Measurements from ENCODE around the gene MRPL43.
A peak's percentile ranks its signal among the peaks of the same experiment; 100 is the strongest.

Gene MRPL43

GRCh38 chr10:101032637-101033224, 45.4 kb upstream of the MRPL43 start:
- TF ChIP-seq CTCF (IDR thresholded peaks at IDR 0.05; ENCODE audit: low read depth, low read length) = no peak
- peak overlapping the region; percentile 91 for H3K4me3 ChIP-seq (ENCODE audit: low read depth, low read length)
- peak; percentile 89 for DNase-seq (ENCODE audit: low read depth, low spot score)
- in situ Hi-C loops (cut with HindIII; ENCODE audit: low sequenced_read_pairs) = no loop called here

GRCh38 chr10:101031796-101032636, 44.7 kb upstream of the MRPL43 start:
- peak overlapping the region; percentile 91 for H3K4me3 ChIP-seq (ENCODE audit: low read depth, low read length)
- no peak for TF ChIP-seq CTCF (IDR thresholded peaks at IDR 0.05; ENCODE audit: low read depth, low read length)
- peak; percentile 80 for DNase-seq (ENCODE audit: low read depth, low spot score)
- in situ Hi-C loops (cut with HindIII; ENCODE audit: low sequenced_read_pairs) = no loop called here

GRCh38 chr10:101031128-101031795, 44.0 kb upstream of the MRPL43 start, which contains the start of the genes PDZD7 and SFXN3:
PDZD7 (minus strand) TSS chr10:101031129; CDS start chr10:101030219, 910 bp downstream.
SFXN3 (plus strand) TSS chr10:101031234; CDS start chr10:101034695, 3,461 bp downstream.
- peak; percentile 94 for DNase-seq (ENCODE audit: low read depth, low spot score)
- in situ Hi-C loops (cut with HindIII; ENCODE audit: low sequenced_read_pairs) = no loop called here
- peak within 1 kb of the TSS; percentile 91 for H3K4me3 ChIP-seq (ENCODE audit: low read depth, low read length)
- no peak for TF ChIP-seq CTCF (IDR thresholded peaks at IDR 0.05; ENCODE audit: low read depth, low read length)

- DNase-seq (ENCODE audit: low read depth, low spot score) = no peak
- H3K4me3 ChIP-seq (ENCODE audit: low read depth, low read length) = peak overlapping the region; percentile 91
- in situ Hi-C loops (cut with HindIII; ENCODE audit: low sequenced_read_pairs) = no loop called here
- TF ChIP-seq CTCF (IDR thresholded peaks at IDR 0.05; ENCODE audit: low read depth, low read length) = no peak
Measured at GRCh38 chr10:101030496-101031127, 43.3 kb upstream of the MRPL43 start.

GRCh38 chr10:101029520-101030295, 42.4 kb upstream of the MRPL43 start:
- in situ Hi-C loops (cut with HindIII; ENCODE audit: low sequenced_read_pairs) = no loop called here
- TF ChIP-seq CTCF (IDR thresholded peaks at IDR 0.05; ENCODE audit: low read depth, low read length) = peak; percentile 25
- H3K4me3 ChIP-seq (ENCODE audit: low read depth, low read length) = no peak overlapping the region
- no peak for DNase-seq (ENCODE audit: low read depth, low spot score)

All from astrocyte of the spinal cord (primary cell).